Measurements from ENCODE around the gene MOB1B. TPM values are rescaled to one million over a fixed set of nuclear protein-coding genes. Genes with fewer than 3 reads are reported as not detected.

Gene MOB1B
- polyA plus RNA-seq, 1 donor from 2014 or later: 32.9 TPM

DNA sequence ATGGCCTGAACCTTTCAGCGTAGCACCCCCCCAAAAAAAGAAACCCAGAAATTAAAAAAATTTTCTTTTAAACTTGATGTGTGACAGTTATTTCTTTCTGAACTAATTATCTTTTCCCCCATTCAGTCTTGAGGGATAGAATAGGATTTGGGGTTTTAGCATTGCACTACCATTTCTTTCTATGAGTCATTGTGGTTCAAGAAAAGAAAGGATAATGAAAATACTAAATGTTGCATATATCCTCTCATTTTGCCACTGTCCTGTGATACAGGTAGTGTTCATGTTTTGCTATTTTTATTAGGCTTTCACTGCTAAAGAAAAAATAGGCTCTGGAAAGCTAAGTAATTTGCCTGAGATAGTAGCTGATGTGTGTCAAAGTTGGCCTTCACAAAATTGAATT is 51.9 kb downstream of the MOB1B start:
- H4K20me1 ChIP-seq (ENCODE audit: insufficient read depth): no peaks in the 10 kb centered on the region
- H3K9me2 ChIP-seq (ENCODE audit: insufficient read depth, low read length): no peaks in the 10 kb centered on the region
- no peaks in the 10 kb centered on the region for H3F3A ChIP-seq (ENCODE audit: insufficient read depth, low read length, poor library complexity, severe bottlenecking)
- no peak overlapping the region for H3K27ac ChIP-seq (ENCODE audit: low read length)
- H3K9me3 ChIP-seq (ENCODE audit: low read length): no peaks in the 10 kb centered on the region
- no peak for TF ChIP-seq MXI1 (conservative IDR thresholded peaks at IDR 0.05; ENCODE audit: poor library complexity, severe bottlenecking)
- TF ChIP-seq, protein P1, sequence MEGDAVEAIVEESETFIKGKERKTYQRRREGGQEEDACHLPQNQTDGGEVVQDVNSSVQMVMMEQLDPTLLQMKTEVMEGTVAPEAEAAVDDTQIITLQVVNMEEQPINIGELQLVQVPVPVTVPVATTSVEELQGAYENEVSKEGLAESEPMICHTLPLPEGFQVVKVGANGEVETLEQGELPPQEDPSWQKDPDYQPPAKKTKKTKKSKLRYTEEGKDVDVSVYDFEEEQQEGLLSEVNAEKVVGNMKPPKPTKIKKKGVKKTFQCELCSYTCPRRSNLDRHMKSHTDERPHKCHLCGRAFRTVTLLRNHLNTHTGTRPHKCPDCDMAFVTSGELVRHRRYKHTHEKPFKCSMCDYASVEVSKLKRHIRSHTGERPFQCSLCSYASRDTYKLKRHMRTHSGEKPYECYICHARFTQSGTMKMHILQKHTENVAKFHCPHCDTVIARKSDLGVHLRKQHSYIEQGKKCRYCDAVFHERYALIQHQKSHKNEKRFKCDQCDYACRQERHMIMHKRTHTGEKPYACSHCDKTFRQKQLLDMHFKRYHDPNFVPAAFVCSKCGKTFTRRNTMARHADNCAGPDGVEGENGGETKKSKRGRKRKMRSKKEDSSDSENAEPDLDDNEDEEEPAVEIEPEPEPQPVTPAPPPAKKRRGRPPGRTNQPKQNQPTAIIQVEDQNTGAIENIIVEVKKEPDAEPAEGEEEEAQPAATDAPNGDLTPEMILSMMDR (IDR thresholded peaks at IDR 0.05; ENCODE audit: poor library complexity, severe bottlenecking): no peak
- no peak for TF ChIP-seq RAD21 (conservative IDR thresholded peaks at IDR 0.05)
- no peak for TF ChIP-seq SMC3 (conservative IDR thresholded peaks at IDR 0.05; ENCODE audit: poor library complexity)
- TF ChIP-seq, protein P2, sequence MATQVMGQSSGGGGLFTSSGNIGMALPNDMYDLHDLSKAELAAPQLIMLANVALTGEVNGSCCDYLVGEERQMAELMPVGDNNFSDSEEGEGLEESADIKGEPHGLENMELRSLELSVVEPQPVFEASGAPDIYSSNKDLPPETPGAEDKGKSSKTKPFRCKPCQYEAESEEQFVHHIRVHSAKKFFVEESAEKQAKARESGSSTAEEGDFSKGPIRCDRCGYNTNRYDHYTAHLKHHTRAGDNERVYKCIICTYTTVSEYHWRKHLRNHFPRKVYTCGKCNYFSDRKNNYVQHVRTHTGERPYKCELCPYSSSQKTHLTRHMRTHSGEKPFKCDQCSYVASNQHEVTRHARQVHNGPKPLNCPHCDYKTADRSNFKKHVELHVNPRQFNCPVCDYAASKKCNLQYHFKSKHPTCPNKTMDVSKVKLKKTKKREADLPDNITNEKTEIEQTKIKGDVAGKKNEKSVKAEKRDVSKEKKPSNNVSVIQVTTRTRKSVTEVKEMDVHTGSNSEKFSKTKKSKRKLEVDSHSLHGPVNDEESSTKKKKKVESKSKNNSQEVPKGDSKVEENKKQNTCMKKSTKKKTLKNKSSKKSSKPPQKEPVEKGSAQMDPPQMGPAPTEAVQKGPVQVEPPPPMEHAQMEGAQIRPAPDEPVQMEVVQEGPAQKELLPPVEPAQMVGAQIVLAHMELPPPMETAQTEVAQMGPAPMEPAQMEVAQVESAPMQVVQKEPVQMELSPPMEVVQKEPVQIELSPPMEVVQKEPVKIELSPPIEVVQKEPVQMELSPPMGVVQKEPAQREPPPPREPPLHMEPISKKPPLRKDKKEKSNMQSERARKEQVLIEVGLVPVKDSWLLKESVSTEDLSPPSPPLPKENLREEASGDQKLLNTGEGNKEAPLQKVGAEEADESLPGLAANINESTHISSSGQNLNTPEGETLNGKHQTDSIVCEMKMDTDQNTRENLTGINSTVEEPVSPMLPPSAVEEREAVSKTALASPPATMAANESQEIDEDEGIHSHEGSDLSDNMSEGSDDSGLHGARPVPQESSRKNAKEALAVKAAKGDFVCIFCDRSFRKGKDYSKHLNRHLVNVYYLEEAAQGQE (IDR thresholded peaks at IDR 0.05; ENCODE audit: borderline replicate concordance): no peak
- no peak for TF ChIP-seq EZH2 (IDR thresholded peaks at IDR 0.05; ENCODE audit: borderline replicate concordance, insufficient read depth, low read length, poor library complexity, severe bottlenecking)
- TF ChIP-seq POLR2AphosphoS5 (IDR thresholded peaks at IDR 0.05): no peak
- TF ChIP-seq TAF1 (IDR thresholded peaks at IDR 0.05; ENCODE audit: low read depth): no peak
- no peak for TF ChIP-seq EP300 (conservative IDR thresholded peaks at IDR 0.05; ENCODE audit: poor library complexity, severe bottlenecking)
- H3K27me3 ChIP-seq (ENCODE audit: insufficient read depth, low read depth, low read length): no peaks in the 10 kb centered on the region
- H3K4me2 ChIP-seq (ENCODE audit: low read length): no peak overlapping the region
- H2AFZ ChIP-seq (ENCODE audit: low read depth, low read length): no peak overlapping the region
- H3K9ac ChIP-seq (ENCODE audit: low read length): no peak overlapping the region
- peaks cover 11% of the 10 kb centered on the region for H3K79me2 ChIP-seq (replicated peaks; ENCODE audit: insufficient read depth, low read length)
- no peaks in the 10 kb centered on the region for H3K36me3 ChIP-seq (ENCODE audit: insufficient read depth, low read length)
- H3K4me3 ChIP-seq (ENCODE audit: low read length): no peak overlapping the region

DNA sequence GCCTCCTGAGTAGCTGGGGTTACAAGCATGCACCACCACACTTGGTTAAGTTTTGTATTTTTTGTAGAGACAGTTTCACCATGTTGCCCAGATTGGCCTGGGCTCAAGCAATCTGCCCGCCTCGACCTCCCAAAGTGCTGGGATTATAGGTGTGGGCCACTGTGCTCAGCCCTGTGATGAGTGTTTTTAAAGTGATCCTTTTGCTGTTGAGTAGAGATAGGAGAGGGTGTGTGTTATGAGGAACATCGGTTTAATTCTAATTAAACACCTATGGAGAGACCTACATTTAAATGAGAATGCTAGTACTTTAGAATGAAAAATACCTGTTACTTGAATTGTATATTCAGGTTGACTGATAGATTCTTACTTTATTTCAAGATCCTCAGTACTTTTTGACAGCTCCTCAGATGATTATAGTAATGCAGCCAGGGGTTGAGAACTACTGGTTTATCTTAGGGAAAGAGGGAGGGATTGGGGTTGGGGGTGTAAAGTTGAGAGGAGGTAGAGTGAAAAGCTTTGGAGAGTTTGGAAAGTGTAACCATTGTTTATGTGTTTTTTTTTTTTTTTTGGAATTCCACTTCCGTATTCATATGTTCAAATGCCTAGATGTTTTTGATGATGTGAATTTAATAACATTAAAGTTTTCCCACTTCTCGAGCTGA is 54.5 kb downstream of the MOB1B start:
- H3K4me3 ChIP-seq (ENCODE audit: low read length): no peak overlapping the region
- no peaks in the 10 kb centered on the region for H4K20me1 ChIP-seq (ENCODE audit: insufficient read depth)
- no peaks in the 10 kb centered on the region for H3K9me2 ChIP-seq (ENCODE audit: insufficient read depth, low read length)
- H3K79me2 ChIP-seq (replicated peaks; ENCODE audit: insufficient read depth, low read length): peaks cover 5% of the 10 kb centered on the region
- no peaks in the 10 kb centered on the region for H3K9me3 ChIP-seq (ENCODE audit: low read length)
- H3K27me3 ChIP-seq (ENCODE audit: insufficient read depth, low read depth, low read length): no peaks in the 10 kb centered on the region
- no peaks in the 10 kb centered on the region for H3K36me3 ChIP-seq (ENCODE audit: insufficient read depth, low read length)
- H3K4me2 ChIP-seq (ENCODE audit: low read length): no peak overlapping the region
- TF ChIP-seq MXI1 (conservative IDR thresholded peaks at IDR 0.05; ENCODE audit: poor library complexity, severe bottlenecking) (no peak), POLR2AphosphoS5 (IDR thresholded peaks at IDR 0.05) (no peak), EZH2 (IDR thresholded peaks at IDR 0.05; ENCODE audit: borderline replicate concordance, insufficient read depth, low read length, poor library complexity, severe bottlenecking) (no peak), SMC3 (conservative IDR thresholded peaks at IDR 0.05; ENCODE audit: poor library complexity) (no peak), RAD21 (conservative IDR thresholded peaks at IDR 0.05) (no peak), EP300 (conservative IDR thresholded peaks at IDR 0.05; ENCODE audit: poor library complexity, severe bottlenecking) (no peak), TAF1 (IDR thresholded peaks at IDR 0.05; ENCODE audit: low read depth) (no peak)
- TF ChIP-seq, protein P1 (IDR thresholded peaks at IDR 0.05; ENCODE audit: poor library complexity, severe bottlenecking): no peak
- TF ChIP-seq, protein P2 (IDR thresholded peaks at IDR 0.05; ENCODE audit: borderline replicate concordance): no peak
- H3F3A ChIP-seq (ENCODE audit: insufficient read depth, low read length, poor library complexity, severe bottlenecking): no peaks in the 10 kb centered on the region
- H3K27ac ChIP-seq (ENCODE audit: low read length): no peak overlapping the region
- H2AFZ ChIP-seq (ENCODE audit: low read depth, low read length): no peak overlapping the region
- no peak overlapping the region for H3K9ac ChIP-seq (ENCODE audit: low read length)

Measured in neural cell (in vitro differentiated cells).